Stimulated activated CD4-positive, alpha-beta T cell treated with anti-CD3 and anti-CD28 coated beads, Interleukin-12 subunit alpha, Interleukin-12 subunit beta, amount 100 ng/mL, for 48 hours (primary cell): ENCODE data around the gene TDG.

ENCODE experiments used
- DNase-seq, 3 donors: peaks; one replicate each; pipeline ENCODE4 v3.0.0-alpha.2; 2020; ENCODE audit warnings: low read depth in 2 of 3, low spot score in 1 of 3

Gene TDG

DNA sequence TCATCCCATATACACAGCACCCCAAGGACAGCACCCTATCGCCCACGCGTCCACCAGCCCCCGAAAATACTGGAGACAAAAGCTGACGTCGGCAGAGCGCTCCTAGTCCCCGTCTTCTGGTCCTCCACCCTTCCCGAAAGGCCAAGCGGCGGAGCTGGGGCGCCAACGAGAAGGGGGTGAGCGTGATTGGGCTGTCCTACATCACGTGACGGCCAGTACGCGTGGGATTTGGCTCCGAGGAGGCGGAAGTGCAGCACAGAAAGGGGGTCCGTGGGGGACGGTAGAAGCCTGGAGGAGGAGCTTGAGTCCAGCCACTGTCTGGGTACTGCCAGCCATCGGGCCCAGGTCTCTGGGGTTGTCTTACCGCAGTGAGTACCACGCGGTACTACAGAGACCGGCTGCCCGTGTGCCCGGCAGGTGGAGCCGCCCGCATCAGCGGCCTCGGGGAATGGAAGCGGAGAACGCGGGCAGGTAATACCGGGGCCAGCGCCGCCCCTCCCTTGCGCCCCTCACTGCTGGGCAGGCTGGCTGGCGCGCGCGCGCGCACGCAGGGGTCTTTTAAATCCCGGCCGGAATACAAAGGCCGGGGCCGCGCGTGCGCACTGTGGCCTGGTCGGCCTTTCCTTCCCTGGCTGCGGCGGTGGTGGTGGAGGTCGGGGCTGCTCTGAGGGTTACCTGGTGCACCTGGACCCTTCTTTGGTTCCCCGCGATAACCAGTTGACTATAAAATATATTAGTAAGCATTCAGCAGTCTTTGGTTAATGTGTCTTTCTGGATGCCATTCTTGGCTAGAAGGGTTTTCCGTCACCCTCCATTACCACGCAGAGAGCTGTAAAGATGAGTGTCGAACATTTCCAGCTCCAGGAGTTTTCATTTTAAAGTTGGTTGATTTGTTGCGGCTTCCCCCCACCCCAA, at the start of gene TDG:
Gene TDG, plus strand, starts transcription at position 283 of the 915 bp plus-strand sequence. Its CDS starts 166 bp downstream, at position 449.
- DNase-seq: peak; percentile 90 to 96 (median 96)

GRCh38 chr12:103917873-103918272, 47.8 kb upstream of the TDG start:
- DNase-seq: no peak

DNA sequence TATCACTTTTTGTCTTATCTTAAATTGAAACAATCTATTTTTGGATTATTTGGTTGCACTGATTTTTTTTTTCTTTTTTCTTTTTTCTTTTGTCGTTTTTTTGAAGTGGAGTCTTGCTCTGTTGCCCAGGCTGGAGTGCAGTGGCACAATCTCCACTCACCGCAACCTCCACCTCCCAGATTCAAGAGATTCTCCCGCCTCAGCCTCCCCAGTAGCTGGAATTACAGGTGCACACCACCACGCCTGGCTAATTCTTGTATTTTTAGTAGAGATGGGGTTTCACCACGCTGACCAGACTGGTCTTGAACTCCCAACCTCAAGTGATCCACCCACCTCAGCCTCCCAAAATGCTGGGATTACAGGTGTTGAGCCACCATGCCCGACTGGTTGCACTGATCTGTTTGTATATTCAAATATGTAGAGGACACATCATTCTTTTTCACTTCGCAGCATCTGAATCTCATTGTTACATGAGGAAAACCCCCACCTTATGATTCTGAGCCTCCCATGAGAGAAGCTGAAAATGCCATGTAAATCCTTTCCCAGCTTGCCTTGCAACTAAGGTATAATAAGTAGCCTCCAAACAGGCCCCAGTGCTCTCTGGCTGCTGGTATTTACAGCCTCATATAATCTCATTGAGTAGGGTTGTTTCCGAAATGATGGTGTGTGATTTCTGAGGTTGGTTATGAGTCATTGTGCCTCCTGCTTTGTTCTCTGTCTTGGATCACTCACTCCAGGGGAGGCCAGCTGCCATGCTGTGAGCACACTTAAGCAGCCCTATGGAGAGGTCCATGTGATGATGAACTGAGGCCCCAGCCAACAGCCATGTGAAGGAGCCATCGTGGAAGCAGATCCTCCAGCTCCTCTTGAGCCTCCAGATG, 40.7 kb upstream of the TDG start:
- DNase-seq: peak; percentile 43 to 57 (median 51)

DNA sequence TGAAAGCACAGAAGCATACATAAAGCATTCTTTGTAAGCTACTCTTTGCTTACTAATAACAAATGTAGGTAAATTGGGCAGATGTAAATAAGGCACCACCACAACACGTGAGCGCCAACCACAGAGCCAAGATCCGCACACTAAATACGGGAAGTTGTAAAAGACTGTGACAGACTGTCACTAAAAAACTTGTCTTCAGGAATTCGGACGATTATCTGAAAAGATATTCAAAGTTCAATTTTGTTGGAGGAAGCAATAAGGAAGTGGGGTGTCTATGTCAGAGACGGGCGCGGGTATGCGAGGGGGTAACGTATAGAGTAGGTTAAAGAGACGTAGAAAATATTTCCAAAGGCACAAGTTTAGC, 37.0 kb upstream of the TDG start:
- DNase-seq: peak; percentile 36 to 42 (median 40)

GRCh38 chr12:103929046-103929783, 36.5 kb upstream of the TDG start:
- peak; percentile 63 to 75 (median 70) for DNase-seq

DNA sequence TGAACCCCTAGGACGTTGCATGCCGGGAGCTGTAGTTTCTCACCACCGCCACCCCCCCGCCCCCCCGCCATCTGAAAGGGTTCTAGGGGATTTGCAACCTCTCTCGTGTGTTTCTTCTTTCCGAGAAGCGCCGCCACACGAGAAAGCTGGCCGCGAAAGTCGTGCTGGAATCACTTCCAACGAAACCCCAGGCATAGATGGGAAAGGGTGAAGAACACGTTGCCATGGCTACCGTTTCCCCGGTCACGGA, 36.0 kb upstream of the TDG start:
- DNase-seq: no peak

GRCh38 chr12:103930034-103930786, 35.5 kb upstream of the TDG start, which contains the start of gene HSP90B1:
HSP90B1 (plus strand) TSS chr12:103930410; CDS start chr12:103930516, 106 bp downstream.
- peak; percentile 98 to 100 (median 99) for DNase-seq

DNA sequence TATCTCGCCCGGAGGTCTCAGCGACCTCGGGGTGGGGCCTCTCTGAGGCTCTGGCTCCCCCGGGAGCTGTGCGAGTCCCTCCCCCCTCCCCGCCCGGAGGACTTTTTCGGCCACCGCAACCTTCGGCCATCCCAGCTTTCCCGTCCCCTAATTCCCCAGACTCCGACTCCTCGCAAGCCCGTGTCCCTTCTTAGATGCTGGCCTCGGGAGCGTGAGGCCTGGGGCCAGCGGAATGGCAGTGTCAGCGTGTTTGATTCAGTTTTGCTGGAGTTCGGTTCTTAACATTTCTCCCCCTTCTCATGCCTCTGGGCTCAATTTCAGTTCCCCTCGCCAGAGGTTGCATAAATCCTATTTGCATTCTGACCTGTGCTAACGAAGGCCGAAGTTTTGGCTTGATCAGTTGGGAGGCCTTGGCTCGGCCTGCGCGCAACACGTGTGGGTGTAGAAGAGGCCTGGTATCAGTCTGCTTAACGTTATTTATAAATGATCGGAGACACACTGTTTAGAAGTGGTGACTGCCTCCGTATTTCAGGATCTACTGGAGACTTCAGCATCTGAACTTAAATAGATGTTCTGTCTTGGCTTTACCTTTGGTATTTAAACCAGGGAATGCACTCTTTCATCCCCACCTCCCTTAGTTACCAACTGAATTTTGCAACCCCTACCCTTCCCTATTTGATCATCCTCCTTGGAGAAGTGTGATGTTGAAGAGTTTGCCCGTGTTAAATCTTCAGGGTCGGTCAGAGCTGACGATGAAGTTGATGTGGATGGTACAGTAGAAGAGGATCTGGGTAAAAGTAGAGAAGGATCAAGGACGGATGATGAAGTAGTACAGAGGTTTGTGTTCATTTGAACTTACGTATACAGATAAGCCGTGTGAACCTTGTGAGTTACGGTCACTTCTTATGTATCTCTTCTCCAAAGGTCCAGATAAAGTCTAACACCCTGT, 34.6 kb upstream of the TDG start:
- DNase-seq: peak in 1 of 3 donors; percentile 29

DNA sequence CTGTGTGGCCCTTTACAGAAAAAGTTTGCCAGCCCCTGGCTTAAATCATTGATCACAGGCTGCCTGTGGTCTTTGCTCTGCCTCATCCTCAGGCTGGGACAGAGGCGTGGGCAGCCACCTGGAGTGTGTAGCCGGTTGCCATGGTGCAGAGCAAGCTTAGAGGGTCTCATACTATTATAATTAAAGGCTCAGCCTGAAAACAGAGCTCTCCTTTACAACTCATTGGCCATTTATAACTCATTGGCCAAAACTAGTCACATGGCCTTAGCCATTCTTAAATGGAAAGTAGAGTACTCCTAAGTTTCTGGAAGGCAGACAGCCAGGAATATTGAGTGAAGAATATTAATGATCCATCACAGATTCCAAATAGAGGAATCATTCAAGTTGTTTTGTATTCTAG, 32.4 kb upstream of the TDG start:
- DNase-seq: no peak

DNA sequence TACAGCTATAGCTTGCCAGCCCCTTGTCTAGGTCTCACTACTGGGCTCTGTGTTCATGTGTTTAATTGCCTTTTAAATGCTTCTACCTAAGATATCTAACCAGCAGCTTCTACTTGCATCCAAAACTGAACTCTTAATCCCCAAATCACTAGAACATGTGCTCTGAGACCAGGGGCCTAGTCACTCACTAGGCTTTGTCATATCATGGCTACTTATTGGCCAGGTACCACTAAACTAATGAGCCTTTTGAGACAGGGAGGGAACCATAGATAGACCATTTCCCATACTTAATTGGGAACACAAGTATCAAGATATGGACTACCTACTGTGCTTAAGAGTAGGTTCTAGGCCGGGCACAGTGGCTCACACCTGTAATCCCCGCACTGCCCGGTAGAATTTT, 29.0 kb upstream of the TDG start:
- no peak for DNase-seq

GRCh38 chr12:103944964-103945363, 20.7 kb upstream of the TDG start:
- DNase-seq: no peak

DNA sequence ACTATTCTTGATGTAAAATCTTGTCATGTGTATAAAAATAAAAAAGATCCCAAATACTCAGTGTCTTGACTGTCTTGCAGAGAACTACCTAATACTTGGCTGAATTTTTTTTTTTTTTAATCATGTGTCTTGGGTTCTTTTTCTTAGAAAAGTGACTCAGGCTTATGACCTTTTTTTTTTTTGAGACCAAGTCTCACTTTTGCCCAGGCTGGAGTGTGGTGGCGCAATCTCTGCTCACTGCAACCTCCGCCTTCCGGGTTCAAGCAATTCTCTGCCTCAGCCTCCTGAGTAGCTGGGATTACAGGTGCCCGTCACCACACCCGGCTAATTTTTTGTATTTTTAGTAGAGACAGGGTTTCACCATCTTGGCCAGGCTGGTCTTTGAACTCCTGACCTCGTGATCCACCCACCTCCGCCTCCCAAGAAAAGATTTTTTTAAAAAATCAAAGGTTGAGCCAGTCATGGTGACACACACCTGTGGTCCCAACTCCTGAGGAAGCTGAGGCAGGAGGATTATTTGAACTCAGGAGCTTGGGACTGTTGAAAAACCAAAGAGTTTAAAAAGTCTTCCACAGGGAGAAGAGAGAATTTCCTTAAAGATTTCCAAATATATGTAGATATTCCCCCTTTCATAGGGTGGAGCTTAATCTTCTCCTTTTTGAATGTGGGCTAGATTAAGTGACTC, 17.7 kb upstream of the TDG start:
- DNase-seq: no peak

GRCh38 chr12:103948746-103949406, 16.8 kb upstream of the TDG start:
- DNase-seq: no peak

- no peak for DNase-seq
Observed at GRCh38 chr12:103952497-103952896, 13.2 kb upstream of the TDG start.

- DNase-seq: no peak
Observed at GRCh38 chr12:103955811-103956508, 9.7 kb upstream of the TDG start.

DNA sequence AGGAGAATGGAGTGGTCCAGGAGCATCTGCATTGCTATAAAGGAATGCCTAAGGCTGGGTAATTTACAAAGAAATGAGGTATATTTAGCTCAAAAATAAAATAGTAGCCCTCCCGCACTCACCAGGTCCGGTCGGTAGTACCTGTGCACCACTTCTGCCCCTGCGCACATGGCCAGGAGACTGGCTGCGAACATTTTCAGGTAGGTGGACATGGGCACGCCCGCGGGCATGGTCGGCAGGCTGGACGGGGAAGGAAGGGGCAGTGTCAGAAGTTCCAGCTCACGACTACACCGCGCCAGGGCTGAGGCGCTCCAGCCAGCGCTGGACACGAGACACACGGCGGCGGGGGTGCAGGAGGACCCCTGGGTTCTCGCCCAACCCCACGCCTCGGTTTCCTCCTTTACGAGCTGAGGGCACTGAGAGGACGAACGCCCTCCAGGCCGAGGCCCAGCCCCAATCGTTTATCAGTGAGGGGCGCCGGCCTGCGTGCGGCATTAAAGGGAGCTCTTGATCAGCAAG, 9.1 kb upstream of the TDG start:
- no peak for DNase-seq

- no peak for DNase-seq
Observed at GRCh38 chr12:103957865-103958388, 7.7 kb upstream of the TDG start.
